Measurements from ENCODE around the gene TRNAU1AP.
"Not testable (repeated sequence)": the region's sequence is repeated elsewhere in the genome, so short reads cannot be mapped to it uniquely, and the experiment has no call there.

TRNAU1AP gene

DNA sequence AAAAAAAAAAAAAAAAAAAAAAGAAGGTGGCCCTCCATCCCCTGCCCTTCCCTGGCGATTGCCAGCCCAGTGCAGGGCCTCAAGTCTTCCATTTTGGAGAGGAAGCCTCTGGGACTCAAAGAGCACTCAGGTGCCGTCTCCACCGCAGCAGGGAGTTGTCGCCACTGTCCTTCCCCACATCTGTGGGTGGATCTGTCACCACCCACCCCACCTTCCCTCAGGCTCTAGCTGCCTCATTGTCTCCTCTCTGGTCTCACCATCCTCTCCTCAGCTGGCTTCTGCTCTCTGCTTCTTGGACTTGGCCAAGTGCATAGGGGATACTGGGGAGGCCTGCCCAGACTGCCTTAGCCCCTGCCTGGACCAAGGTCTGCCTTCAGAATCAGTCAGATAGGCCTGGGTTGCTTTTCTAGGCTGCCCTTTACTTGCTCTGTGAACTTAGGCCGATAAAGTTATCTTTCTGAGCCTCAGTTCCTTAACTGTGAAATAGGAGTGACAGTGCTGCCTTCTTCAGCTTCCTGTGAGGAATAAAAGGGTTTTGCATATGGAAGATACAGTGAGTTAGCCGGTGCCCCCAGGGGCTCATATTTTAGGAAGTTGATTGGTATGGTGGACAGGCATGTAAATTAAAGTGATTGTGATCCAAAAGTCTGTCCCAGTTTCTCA lies 31.3 kb upstream of the TRNAU1AP start:
- no peak for DNase-seq (ENCODE audit: low spot score)

DNA sequence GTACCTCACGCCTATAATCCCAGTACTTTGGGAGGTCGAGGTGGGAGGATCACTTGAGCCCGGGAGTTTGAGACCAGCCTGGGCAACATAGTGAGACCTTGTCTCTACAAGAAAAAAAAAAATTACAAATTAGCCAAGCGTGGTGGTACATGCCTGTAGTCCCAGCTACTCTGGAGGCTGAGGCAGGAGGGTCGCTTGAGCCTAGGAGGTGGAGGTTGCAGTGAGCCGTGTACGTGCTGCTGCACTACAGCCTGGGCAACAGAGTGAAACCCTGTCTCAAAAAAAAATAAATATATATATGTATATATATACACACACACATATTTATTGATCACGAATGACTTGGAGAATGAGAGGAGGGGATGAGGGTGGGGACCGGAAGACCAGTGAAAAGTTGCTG lies 30.3 kb upstream of the TRNAU1AP start:
- not testable (repeated sequence) for DNase-seq (ENCODE audit: low spot score)

DNA sequence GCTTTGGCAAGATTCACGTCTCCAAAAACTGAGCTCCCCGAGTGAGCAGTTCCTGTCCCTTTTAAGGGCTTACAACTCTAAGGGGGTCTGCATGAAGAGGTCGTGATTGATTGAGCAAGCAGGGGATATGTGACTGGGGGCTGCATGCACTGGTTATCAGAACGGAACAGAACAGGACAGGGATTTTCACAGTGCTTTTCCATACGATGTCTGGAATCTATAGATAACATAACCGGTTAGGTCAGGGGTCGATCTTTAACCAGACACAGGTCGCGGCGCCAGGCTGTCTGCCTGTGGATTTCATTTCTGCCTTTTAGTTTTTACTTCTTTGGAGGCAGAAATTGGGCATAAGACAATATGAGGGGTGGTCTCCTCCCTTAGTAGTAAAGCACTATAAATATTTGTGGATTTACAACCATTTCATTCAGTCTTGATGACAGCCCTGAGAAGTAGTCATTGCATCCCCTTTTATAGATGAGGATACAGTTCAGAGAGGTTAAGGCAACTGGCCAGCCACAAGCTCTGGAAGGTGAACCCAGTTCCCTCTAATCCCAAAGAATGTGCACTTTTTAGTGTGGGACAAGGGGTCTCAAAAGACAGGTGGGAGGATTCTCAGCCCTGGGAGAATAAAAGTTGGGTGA lies 27.8 kb upstream of the TRNAU1AP start:
- not testable (repeated sequence) for DNase-seq (ENCODE audit: low spot score)

- no peak for DNase-seq (ENCODE audit: low spot score)
These were observed 26.0 kb upstream of the TRNAU1AP start for GRCh38 chr1:28526886-28527285.

DNA sequence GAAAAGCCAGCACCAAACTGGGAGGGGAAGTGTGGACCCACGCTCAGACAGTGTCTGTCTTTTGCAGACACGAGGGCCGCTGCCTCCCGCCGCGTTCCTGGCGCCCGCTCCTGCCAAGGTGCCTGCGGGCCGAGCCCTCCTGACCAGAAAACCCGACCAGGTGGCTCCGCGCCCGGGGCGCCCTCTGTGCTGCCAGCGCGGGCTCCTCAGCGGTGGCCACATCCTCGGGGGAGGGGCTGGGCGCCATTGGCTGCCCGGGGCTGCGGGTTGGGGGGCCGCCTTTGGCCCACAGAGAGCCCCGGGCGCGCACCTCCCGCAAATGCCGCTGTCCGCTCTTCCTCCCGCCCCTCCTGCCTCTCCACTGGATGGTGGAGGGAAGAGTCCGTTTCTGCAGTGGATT lies 22.4 kb upstream of the TRNAU1AP start:
- no peak for DNase-seq (ENCODE audit: low spot score)

DNA sequence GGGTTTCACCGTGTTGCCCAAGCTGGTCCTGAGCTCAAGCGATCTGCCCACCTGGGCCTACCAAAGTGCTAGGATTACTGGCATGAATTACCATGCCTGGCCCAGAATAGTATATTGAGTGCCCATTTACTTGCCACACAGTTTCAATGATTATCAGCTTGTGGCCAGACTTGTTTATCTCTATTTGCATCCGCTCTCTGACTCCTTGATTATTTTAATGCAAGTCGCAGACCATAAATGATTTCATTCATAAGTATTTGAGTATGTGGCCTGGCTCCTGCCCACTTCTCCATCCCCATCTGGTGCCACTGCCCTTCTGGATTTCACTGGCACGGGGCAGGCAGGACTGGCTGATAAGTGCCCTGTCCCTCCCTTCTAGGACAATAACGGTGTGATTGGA lies 18.2 kb upstream of the TRNAU1AP start:
- DNase-seq (ENCODE audit: low spot score) = no peak

GRCh38 chr1:28535180-28535579 lies 17.7 kb upstream of the TRNAU1AP start:
- DNase-seq (ENCODE audit: low spot score) = no peak

GRCh38 chr1:28537457-28538199 lies 15.3 kb upstream of the TRNAU1AP start:
- DNase-seq (ENCODE audit: low spot score) = no peak

GRCh38 chr1:28538286-28538685 lies 14.6 kb upstream of the TRNAU1AP start:
- no peak for DNase-seq (ENCODE audit: low spot score)

DNA sequence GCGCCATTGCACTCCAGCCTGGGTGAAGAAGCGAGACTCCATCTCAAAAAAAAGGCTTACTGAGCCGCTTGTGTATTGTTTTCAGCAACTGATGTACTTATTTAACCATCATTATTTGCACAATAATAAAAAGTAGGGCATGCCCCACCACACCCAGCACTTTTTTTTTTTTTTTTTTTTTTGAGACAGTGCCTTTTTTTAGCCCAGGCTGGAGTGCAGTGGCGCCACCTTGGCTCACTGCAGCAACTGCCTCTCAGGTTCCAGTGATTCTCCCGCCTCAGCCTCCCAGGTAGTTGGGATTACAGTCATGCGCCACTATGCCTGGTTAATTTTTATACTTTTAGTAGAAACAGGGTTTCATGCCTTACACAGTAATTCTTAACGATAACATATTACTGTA lies 12.2 kb upstream of the TRNAU1AP start:
- DNase-seq (ENCODE audit: low spot score) = no peak

GRCh38 chr1:28541414-28542015 lies 11.4 kb upstream of the TRNAU1AP start:
- not testable (repeated sequence) for DNase-seq (ENCODE audit: low spot score)

DNA sequence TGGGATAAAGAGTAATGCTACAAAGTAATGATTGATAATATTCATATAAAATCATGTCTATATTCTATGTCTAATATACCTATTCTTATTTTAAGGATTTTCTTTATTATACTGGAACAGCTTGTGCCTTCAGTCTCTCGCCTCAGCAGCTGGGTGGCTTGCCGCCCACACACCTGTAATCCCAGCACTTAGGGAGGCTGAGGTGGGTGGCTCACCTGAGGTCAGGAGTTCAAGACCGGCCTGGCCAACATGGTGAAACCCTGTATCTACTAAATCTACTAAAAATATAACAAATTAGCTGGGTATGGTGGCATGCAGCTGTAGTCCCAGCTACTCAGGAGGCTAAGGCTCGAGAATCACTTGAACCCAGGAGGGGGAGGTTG lies 7.6 kb upstream of the TRNAU1AP start:
- DNase-seq (ENCODE audit: low spot score) = no peak

GRCh38 chr1:28548318-28548717 lies 4.6 kb upstream of the TRNAU1AP start:
- DNase-seq (ENCODE audit: low spot score) = no peak

DNA sequence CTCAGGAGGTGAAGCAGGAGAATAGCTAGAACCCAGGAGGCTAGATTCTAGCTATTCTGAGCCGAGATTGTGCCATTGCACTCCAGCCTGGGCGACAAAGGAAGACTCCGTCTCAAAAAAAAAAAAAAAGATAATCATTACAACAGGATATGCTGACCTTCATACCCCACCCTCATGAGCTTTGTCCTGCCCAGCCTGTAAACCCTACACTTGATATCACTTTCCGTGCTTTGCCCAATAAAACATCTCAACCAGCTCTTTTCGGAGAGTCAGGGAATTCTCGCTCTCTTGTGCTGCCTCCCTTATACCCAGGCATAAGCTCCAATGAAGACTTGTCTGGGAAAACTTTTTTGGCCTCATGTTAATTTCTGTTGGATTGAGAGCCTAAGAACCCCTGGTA lies 1.5 kb upstream of the TRNAU1AP start:
- DNase-seq (ENCODE audit: low spot score) = no peak

DNA sequence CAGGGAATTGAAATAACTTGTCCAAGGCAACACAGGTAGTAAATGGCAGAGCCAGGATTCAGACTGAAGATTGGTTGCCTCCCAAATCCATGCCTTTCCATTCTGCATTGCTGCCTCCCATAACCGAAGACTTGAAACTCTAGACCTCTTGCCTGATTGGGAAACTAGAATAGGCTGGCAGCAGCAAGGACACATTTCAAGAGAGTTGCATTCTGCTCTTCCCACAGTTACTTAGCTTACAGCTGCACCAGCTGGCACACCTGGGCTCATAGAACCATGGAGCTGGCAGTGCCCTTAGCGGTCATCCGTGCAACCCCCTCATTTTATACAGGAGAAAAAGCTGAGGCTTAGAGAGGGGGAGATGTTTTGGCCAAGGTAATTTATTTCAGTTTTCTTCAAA lies 8.0 kb downstream of the TRNAU1AP start:
- DNase-seq (ENCODE audit: low spot score) = no peak

DNA sequence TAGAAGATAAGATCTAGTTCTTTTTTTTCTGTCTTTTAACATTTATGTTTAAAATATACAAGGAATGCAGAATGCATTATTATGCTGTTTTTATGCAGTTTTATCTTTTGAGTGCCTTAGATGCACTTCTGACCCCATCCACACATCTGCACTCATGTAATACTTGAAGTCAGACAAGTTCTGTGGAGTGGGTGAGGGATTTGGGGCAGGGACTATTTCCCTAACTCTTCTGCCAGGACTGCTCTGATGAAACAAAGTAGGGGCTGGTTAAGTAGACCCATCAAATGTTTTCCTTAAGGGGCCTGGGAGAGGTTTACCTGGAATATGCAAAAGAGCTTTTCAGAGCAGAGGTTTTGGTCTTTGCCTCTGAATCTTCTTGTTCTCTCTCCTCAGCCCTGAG lies 11.4 kb downstream of the TRNAU1AP start:
- no peak for DNase-seq (ENCODE audit: low spot score)

- DNase-seq (ENCODE audit: low spot score) = no peak
These were observed 12.2 kb downstream of the TRNAU1AP start for GRCh38 chr1:28565040-28565439.

- DNase-seq (ENCODE audit: low spot score) = no peak
These were observed 12.8 kb downstream of the TRNAU1AP start for GRCh38 chr1:28565726-28566125.

GRCh38 chr1:28566931-28567330 lies 14.0 kb downstream of the TRNAU1AP start:
- DNase-seq (ENCODE audit: low spot score) = no peak

DNA sequence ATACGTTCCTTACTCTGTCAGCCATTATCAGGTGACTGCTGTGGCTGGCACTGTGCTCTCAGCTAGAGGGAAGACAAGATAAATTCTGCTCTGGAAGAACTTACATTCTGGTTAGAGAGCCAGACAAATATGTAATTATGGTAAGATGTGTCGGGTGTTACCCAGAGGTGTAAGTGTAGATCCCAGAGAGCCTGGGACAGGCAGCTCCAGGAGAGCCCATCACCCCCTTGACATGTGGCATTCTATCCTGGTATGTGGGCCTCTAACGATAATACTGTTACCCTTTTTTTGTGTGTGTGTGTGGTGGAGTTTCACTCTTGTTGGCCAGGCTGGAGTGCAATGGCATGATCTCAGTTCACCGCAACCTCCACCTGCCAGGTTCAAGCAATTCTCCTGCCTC lies 19.0 kb downstream of the TRNAU1AP start:
- no peak for DNase-seq (ENCODE audit: low spot score)

GRCh38 chr1:28572891-28573290 lies 20.0 kb downstream of the TRNAU1AP start:
- not testable (repeated sequence) for DNase-seq (ENCODE audit: low spot score)

DNA sequence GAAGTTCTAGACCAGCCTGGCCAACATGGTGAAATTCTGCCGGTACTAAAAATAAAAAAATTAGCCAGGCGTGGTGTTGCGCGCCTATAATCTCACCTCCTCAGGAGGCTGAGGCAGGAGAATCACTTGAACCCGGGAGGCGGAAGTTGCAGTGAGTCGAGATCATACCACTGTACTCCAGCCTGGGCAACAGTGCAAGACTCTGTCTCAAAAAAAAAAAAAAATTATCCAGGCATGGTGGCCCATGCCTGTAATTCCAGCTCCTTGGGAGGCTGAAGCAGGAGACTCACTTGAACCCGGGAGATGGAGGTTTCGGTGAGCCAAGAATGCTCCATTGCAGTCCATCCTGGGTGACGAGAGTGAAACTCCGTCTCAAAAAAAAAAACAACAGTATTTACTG lies 20.7 kb downstream of the TRNAU1AP start:
- DNase-seq (ENCODE audit: low spot score) = no peak

Data from iPS-NIHi11 (cell line).